ENCODE data around the gene LDHAL6A.

DNA sequence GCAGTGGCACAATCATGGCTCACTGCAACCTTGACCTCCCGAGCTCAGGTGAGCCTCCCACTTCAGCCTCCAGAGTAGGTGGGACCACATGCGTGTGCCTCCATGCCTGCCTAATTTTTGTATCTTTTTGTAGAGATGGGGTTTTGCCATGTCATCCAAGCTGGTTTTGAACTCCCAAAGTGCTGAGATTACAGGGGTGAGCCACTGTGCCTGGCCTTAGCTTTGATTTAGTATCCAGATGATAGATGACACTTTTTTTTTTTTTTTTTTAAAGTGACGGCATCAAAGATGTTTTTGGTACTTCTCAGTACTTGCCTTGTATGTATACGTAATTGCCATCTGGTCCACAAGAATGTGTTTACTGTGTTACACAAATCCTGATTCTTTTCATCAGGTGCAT is 23.4 kb downstream of the LDHAL6A start:
- TF ChIP-seq, protein P1, sequence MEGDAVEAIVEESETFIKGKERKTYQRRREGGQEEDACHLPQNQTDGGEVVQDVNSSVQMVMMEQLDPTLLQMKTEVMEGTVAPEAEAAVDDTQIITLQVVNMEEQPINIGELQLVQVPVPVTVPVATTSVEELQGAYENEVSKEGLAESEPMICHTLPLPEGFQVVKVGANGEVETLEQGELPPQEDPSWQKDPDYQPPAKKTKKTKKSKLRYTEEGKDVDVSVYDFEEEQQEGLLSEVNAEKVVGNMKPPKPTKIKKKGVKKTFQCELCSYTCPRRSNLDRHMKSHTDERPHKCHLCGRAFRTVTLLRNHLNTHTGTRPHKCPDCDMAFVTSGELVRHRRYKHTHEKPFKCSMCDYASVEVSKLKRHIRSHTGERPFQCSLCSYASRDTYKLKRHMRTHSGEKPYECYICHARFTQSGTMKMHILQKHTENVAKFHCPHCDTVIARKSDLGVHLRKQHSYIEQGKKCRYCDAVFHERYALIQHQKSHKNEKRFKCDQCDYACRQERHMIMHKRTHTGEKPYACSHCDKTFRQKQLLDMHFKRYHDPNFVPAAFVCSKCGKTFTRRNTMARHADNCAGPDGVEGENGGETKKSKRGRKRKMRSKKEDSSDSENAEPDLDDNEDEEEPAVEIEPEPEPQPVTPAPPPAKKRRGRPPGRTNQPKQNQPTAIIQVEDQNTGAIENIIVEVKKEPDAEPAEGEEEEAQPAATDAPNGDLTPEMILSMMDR (IDR thresholded peaks at IDR 0.05; ENCODE audit: low read length): no peak
- TF ChIP-seq EZH2 (IDR thresholded peaks at IDR 0.05; ENCODE audit: borderline replicate concordance, low read length): no peak

Data from OCI-LY1 (cell line).